GM19099 (cell line): ENCODE measurements around the gene CSRNP3.

Source experiments
- POLR2A ChIP-seq: IDR thresholded peaks from 3 replicates; pipeline ENCODE4 v1.6.1; 2011; ENCODE audit warnings: low read depth; ENCODE audit not compliant: insufficient read length; ENCODE audit errors: extremely low read depth

CSRNP3 gene

GRCh38 chr2:165587335-165587938 is 117.9 kb downstream of the CSRNP3 start:
- no peak for TF ChIP-seq POLR2A

GRCh38 chr2:165593081-165593480 is 123.6 kb downstream of the CSRNP3 start:
- no peak for TF ChIP-seq POLR2A

GRCh38 chr2:165594231-165594934 is 124.9 kb downstream of the CSRNP3 start:
- TF ChIP-seq POLR2A: no peak

- no peak for TF ChIP-seq POLR2A
Measured at GRCh38 chr2:165594935-165595255, 125.4 kb downstream of the CSRNP3 start.

GRCh38 chr2:165596788-165597187 is 127.3 kb downstream of the CSRNP3 start:
- no peak for TF ChIP-seq POLR2A

GRCh38 chr2:165601065-165601830 is 131.8 kb downstream of the CSRNP3 start:
- TF ChIP-seq POLR2A: no peak

- TF ChIP-seq POLR2A: no peak
Measured at GRCh38 chr2:165601928-165602521, 132.5 kb downstream of the CSRNP3 start.

GRCh38 chr2:165609672-165610071 is 140.2 kb downstream of the CSRNP3 start:
- no peak for TF ChIP-seq POLR2A

- no peak for TF ChIP-seq POLR2A
Measured at GRCh38 chr2:165610591-165611029, 141.1 kb downstream of the CSRNP3 start.

- TF ChIP-seq POLR2A: no peak
Measured at GRCh38 chr2:165617741-165618481, 148.4 kb downstream of the CSRNP3 start.

GRCh38 chr2:165618806-165619205 is 149.3 kb downstream of the CSRNP3 start:
- TF ChIP-seq POLR2A: no peak

GRCh38 chr2:165621086-165621560 is 151.6 kb downstream of the CSRNP3 start:
- no peak for TF ChIP-seq POLR2A

- TF ChIP-seq POLR2A: no peak
Measured at GRCh38 chr2:165623161-165623560, 153.7 kb downstream of the CSRNP3 start.

- no peak for TF ChIP-seq POLR2A
Measured at GRCh38 chr2:165623783-165624469, 154.4 kb downstream of the CSRNP3 start.

- TF ChIP-seq POLR2A: no peak
Measured at GRCh38 chr2:165624470-165624800, 154.9 kb downstream of the CSRNP3 start.

GRCh38 chr2:165627470-165627869 is 158.0 kb downstream of the CSRNP3 start:
- TF ChIP-seq POLR2A: no peak
